GM21390 (cell line): ENCODE measurements around the gene LRFN5.
"Not testable (repeated sequence)": the region's sequence is repeated elsewhere in the genome, so short reads cannot be mapped to it uniquely, and the experiment has no call there.

Experiments
- ATAC-seq: cut with Tn5 transposase; IDR thresholded peaks from one replicate; pipeline ENCODE4 v1.9.1; 2021; ENCODE audit not compliant: unreplicated experiment

The LRFN5 gene

GRCh38 chr14:41636492-41637392, 30.1 kb downstream of the LRFN5 start:
- ATAC-seq: no peak

DNA sequence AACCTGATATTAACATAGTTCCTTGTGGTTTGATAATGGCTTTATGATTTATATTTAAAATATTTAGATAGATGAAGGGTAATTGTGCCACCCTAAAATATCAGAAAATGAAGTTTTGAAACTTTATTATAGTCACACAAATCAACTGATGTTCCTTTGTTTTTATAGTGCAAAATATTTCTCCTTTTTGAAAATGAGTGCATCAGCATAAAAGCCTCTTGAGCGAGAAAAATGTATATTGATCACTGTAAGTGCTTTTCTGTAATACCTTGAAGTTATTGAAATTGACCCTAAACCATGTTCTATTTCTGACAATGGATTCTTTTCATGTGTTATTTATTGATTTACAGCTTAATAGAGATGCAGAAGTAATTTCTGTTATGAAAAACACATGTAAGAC, 35.0 kb downstream of the LRFN5 start:
- ATAC-seq: no peak

DNA sequence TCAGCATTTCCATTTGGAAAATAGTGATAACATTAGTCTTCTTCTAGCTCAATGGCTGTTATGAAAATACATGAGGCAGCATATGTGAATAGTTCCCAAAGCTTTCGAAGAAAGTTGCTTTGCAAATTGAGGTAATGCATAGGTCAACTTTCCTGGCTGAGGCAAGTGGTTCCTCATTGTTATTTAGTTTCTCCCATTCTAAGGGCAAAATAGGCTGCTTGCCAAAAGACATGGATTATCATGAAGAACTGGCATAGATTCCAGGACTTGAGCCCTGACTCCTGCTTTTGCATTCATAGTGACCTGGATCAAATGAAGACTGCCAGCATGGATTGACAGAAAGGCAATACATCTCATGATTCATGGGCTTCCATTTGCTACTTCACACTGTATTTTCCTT, 35.7 kb downstream of the LRFN5 start:
- no peak for ATAC-seq

- no peak for ATAC-seq
Observed at GRCh38 chr14:41642789-41643188, 36.1 kb downstream of the LRFN5 start.

GRCh38 chr14:41644606-41645005, 37.9 kb downstream of the LRFN5 start:
- no peak for ATAC-seq

DNA sequence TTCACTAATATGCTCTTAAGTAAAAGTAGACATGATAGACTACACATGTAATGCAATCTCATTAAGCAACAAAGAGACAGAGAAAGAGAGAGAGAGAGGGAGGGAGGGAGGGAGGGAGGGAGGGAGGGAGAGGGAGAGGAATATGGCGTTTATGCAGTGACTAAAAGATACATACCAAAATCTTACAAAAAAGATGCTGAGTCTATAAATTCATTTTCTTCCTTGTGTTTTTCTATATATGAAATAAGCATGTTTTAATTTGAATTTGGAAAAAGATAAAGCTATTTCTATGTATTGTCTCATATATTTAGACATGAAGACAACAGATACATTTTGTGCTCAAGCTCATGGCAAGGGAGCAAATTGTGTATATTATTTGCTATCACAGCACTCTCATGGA, 44.1 kb downstream of the LRFN5 start:
- ATAC-seq: no peak

DNA sequence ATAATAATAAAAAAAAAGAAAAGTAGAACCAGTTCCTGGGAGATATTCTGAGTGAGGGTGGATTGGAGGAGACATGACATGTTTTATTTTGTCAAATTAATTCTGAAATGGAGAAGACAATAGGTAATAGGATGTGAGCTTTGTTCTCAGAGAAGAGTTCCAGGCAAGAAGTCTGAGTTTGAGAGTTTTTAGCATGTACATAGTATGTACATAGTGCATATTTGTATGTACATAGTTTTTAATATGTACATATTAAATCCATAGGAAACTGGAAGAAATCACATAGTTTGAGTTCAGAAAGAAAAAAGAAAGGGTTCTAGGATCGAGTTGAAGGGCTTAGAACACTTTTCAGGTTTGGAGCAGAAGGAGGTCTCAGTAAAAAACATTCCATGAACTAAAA, 47.5 kb downstream of the LRFN5 start:
- no peak for ATAC-seq

DNA sequence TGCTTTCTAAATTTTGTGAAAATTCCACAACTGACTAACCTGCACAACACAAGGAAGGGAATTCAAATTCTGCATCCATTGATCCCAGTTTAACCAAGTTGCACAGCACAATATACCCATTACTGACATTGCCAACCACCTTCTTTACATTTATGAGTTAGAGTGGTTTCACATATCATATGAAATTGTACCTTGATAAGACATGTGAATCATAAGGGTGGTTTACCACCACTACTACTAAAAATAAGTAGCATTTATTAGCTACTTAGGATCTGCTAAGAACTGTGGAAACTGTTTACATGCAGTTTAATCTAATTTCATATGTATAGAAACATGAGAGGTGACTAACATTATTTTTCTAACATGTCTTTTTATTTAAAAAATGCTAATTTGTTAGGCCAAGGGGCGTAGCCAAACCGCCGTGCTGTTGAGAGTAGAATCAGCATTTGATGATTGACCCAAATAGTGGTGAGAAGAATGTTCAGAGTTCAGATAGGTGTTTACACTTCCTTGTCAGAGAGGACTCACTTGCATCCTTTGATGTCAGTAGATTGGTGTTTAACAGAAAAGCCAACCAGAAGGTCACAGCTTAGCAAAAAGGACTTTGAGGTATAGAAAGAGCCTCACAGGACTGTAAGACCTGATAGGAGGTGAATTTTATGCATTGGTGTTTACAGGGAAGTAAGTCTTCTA, 56.2 kb downstream of the LRFN5 start:
- ATAC-seq: no peak

GRCh38 chr14:41663473-41663850, 56.8 kb downstream of the LRFN5 start:
- no peak for ATAC-seq

DNA sequence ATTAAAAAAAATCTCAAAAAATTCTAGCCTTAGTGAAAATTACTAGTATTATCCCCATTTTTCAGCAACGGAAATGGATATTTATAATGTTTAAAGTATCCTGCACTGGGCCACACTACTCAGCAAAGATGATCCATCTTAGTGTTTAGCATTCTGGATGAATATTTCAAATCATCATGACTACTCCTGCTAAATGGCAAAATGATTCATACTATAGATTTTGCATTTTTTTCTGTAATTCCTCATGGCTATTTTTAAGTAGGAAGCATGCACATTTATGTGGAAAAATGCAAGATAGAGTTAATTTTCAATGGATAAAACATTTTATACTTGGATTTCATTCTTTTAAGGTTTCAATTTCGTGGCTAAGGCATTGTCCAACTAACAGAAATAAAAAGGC, 59.6 kb downstream of the LRFN5 start:
- no peak for ATAC-seq

DNA sequence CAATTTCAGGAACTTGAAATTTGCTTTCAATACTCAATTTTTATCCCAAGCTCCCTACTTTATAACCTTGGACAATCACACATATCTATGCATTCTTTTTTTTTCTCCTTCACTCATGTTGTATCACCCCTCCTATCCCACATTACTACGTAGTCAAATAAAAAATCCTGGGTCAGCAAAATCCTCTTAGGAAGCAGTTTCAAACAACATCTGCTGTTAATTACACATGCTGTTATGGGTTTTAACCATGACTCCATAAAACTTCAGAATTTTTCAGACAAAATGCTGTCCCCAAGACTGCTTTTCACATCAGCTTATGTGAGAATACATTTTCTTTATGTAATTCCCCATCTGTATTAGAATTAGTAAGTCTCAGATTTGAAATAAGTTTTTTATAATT, 61.7 kb downstream of the LRFN5 start:
- no peak for ATAC-seq

- ATAC-seq: not testable (repeated sequence)
Observed at GRCh38 chr14:41673601-41674000, 66.9 kb downstream of the LRFN5 start.

- not testable (repeated sequence) for ATAC-seq
Observed at GRCh38 chr14:41674511-41674971, 67.9 kb downstream of the LRFN5 start.

- ATAC-seq: no peak
Observed at GRCh38 chr14:41699486-41699885, 92.8 kb downstream of the LRFN5 start.

DNA sequence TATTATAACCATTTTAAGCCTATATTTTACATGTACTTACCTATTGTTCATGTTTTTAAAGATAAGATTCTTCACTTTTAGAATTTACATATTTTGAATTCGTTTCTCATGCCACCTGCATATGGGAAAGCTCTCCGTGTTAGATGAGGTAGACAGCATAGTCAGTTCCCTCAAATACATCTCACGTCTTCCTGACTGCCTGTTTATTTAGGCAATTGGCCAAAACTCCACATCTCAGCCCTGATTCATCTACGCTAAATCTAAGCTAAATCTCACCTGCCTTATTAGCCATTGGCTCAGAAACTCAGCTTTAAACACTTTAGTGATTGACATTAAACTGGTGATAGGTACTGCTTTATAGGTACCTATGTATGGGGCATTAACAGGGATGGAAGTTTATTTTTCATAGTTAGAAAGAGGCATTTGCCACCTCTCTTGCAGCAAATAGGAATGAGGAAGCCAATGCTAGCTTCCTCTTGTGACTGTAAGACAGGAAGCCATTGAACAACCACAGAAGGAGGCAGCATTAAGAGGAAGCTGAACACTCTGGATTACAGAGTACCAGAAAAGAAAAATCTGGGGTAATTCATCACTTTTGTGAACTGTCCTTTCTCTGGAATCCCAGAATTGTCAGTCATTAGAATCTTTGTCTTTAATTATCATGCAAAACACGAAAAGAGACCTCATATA, 111.9 kb downstream of the LRFN5 start:
- no peak for ATAC-seq

- no peak for ATAC-seq
Observed at GRCh38 chr14:41739203-41739602, 132.5 kb downstream of the LRFN5 start.

- ATAC-seq: no peak
Observed at GRCh38 chr14:41743140-41743539, 136.5 kb downstream of the LRFN5 start.

DNA sequence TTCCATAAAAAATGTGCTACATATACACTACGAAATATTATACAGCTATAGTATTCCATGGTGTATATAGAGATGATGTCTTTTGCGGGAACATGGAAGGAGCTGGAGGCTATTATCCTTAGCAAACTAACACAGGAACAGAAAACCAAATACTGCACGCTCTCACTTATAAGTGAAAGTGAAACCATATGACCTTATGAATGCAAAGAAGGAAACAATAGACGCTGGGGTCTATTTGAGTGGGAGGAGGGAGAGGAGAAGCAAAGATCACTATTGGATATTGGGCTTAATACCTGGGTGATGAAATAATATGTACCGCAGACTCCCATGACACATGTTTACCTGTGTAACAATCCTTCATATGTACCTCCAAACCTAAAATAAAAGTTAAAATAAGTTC, 142.8 kb downstream of the LRFN5 start:
- ATAC-seq: peak; percentile 81

DNA sequence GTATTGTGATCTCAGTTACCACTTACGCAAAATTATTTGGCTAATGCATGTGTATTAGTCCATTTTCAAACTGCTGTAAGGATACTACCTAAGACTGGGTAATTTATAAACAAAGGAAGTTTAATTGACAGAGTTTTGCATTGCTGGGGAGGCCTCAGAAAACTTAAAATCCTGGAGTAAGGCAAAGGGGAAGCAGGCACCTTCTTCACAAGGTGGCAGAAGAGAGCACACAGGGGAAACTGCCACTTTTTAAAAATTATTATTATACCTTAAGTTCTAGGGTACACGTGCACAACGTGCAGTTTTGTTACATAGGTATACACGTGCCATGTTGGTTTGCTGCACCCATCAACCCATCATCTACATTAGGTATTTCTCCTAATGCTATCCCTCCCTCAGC, 143.9 kb downstream of the LRFN5 start:
- not testable (repeated sequence) for ATAC-seq

- ATAC-seq: no peak
Observed at GRCh38 chr14:41758011-41758665, 151.5 kb downstream of the LRFN5 start.

GRCh38 chr14:41761204-41761603, 154.5 kb downstream of the LRFN5 start:
- ATAC-seq: no peak
